PC-9 (cell line): ENCODE results near the gene RRAD.

Experiments
- CTCF ChIP-seq: fragments of 200-600 bp; sonication (generic); conservative IDR thresholded peaks from 2 replicates; pipeline ENCODE4 v1.6.1; 2017; ENCODE audit warnings: mixed run types, antibody characterized with exemption, mild to moderate bottlenecking, moderate library complexity
- EZH2 ChIP-seq: fragments of 200-600 bp; sonication (generic); IDR thresholded peaks from 2 replicates; pipeline ENCODE4 v1.8.0; 2017; ENCODE audit warnings: antibody characterized with exemption, low read depth

GRCh38 chr16:66933776-66934137, 8.4 kb upstream of the RRAD start:
- TF ChIP-seq CTCF (no peak), EZH2 (no peak)
